ENCODE data around the gene FOXA3.
A peak's percentile ranks its signal among the peaks of the same experiment; 100 is the strongest.
"Not testable (repeated sequence)": the region's sequence is repeated elsewhere in the genome, so short reads cannot be mapped to it uniquely, and the experiment has no call there.

The FOXA3 gene

GRCh38 chr19:45828945-45829344 is 35.2 kb upstream of the FOXA3 start:
- no peak for DNase-seq

- DNase-seq = no peak
These were observed 29.2 kb upstream of the FOXA3 start for GRCh38 chr19:45834970-45835369.

GRCh38 chr19:45842198-45842597 is 21.9 kb upstream of the FOXA3 start:
- DNase-seq = no peak

- no peak for DNase-seq
These were observed 16.5 kb upstream of the FOXA3 start for GRCh38 chr19:45847663-45848062.

GRCh38 chr19:45848922-45849321 is 15.2 kb upstream of the FOXA3 start:
- no peak for DNase-seq

GRCh38 chr19:45852145-45852750 is 11.9 kb upstream of the FOXA3 start:
- no peak for DNase-seq

GRCh38 chr19:45852983-45853382 is 11.1 kb upstream of the FOXA3 start:
- DNase-seq = no peak

- no peak for DNase-seq
These were observed 9.9 kb upstream of the FOXA3 start for GRCh38 chr19:45854167-45854778.

- DNase-seq = no peak
These were observed 3.5 kb upstream of the FOXA3 start for GRCh38 chr19:45860359-45861259.

- no peak for DNase-seq
These were observed 1.9 kb upstream of the FOXA3 start for GRCh38 chr19:45862271-45862563.

GRCh38 chr19:45862564-45863334 is 1.4 kb upstream of the FOXA3 start, which contains the start of gene SYMPK:
Gene SYMPK (minus strand): TSS chr19:45863147. CDS start chr19:45854495, 8,652 bp downstream.
- DNase-seq = peak; percentile 99

GRCh38 chr19:45863335-45863839 is 739 bp upstream of the FOXA3 start:
- DNase-seq = no peak

GRCh38 chr19:45864629-45865082 is 530 bp downstream of the FOXA3 start:
- no peak for DNase-seq

- no peak for DNase-seq
These were observed 1.3 kb downstream of the FOXA3 start for GRCh38 chr19:45865269-45865948.

- DNase-seq = no peak
These were observed 2.5 kb downstream of the FOXA3 start for GRCh38 chr19:45866400-45867176.

GRCh38 chr19:45867241-45867640 is 3.1 kb downstream of the FOXA3 start:
- not testable (repeated sequence) for DNase-seq

GRCh38 chr19:45870798-45871197 is 6.7 kb downstream of the FOXA3 start:
- no peak for DNase-seq

GRCh38 chr19:45872095-45872919 is 8.2 kb downstream of the FOXA3 start:
- DNase-seq = no peak

GRCh38 chr19:45873219-45873772 is 9.2 kb downstream of the FOXA3 start:
- no peak for DNase-seq

GRCh38 chr19:45874620-45874966 is 10.5 kb downstream of the FOXA3 start:
- no peak for DNase-seq

GRCh38 chr19:45876161-45876410 is 12.0 kb downstream of the FOXA3 start:
- no peak for DNase-seq
